GM13976 (cell line): ENCODE data around the gene OR9K2.

ENCODE experiments used
- DNase-seq: peaks from one replicate; pipeline ENCODE4 v3.0.0; 2012; ENCODE audit warnings: low spot score
- CTCF ChIP-seq: IDR thresholded peaks from 2 replicates; pipeline ENCODE4 v1.5.1; 2012; ENCODE audit warnings: borderline replicate concordance, mild to moderate bottlenecking; ENCODE audit not compliant: insufficient read depth; ENCODE audit errors: extremely low read depth, missing control alignments, control extremely low read depth
- in situ Hi-C: fragments of 300-500 bp; cut with MboI; formaldehyde crosslinking; loops from one replicate; pipeline ENCODE4 v1.12.0; 2022; ENCODE audit warnings: low sequenced_read_pairs, mixed read lengths, inconsistent platforms; ENCODE audit not compliant: unreplicated experiment

OR9K2 gene

GRCh38 chr12:55126106-55126505, at the start of gene OR9K2:
Gene OR9K2, plus strand, starts transcription at chr12:55126406. Its CDS starts 3,429 bp downstream, at chr12:55129835.
- no peak for DNase-seq
- in situ Hi-C loops: no loop called here
- TF ChIP-seq CTCF: no peak

GRCh38 chr12:55092579-55092978, 33.6 kb upstream of the OR9K2 start:
- DNase-seq: no peak
- in situ Hi-C loops: no loop called here
- no peak for TF ChIP-seq CTCF

DNA sequence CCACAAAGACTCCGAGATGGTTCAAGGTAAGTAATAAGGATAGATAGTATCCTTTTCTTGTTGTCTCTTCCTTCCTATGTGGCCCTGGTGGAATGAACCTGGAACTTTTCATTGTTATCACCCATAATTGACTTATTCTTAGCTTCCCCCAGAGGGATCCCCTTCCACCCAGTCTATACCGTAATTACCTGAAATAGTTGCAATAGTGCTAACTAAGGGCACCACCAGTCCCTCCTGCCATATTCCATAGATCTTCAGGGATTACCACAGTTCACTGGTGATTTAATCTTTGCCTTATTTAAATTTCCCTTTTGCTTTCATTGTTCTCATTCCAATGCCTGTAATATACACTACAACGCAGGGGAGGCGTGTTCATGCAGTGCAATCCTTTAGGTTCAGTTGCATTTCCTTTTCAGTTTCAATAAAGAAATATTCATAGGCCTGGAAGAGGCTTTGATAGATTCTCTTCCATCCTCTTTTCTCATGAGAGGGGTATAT, 13.8 kb upstream of the OR9K2 start:
- no peak for DNase-seq
- TF ChIP-seq CTCF: no peak
- in situ Hi-C loops: no loop called here

DNA sequence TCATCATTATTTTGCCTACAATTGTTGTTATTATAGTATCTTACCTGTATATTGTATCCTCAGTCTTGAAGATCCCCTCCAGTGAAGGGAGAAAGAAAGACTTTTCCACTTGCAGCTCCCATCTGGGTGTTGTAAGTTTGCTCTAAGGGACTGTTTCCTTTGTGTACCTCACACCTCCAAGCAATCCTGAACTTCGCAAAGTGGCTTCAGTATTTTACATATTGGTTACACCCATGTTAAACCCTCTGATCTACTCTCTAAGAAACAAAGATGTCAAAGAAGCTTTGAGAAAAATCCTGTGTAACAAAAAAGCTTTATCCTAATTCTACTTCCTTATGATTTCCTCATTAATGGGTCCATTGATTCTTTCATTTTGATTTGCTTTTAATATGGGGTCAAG, 10.1 kb upstream of the OR9K2 start:
- no peak for TF ChIP-seq CTCF
- no peak for DNase-seq
- in situ Hi-C loops: no loop called here

- DNase-seq: no peak
- TF ChIP-seq CTCF: no peak
- in situ Hi-C loops: no loop called here
Observed at GRCh38 chr12:55132816-55133215, 6.6 kb downstream of the OR9K2 start.

DNA sequence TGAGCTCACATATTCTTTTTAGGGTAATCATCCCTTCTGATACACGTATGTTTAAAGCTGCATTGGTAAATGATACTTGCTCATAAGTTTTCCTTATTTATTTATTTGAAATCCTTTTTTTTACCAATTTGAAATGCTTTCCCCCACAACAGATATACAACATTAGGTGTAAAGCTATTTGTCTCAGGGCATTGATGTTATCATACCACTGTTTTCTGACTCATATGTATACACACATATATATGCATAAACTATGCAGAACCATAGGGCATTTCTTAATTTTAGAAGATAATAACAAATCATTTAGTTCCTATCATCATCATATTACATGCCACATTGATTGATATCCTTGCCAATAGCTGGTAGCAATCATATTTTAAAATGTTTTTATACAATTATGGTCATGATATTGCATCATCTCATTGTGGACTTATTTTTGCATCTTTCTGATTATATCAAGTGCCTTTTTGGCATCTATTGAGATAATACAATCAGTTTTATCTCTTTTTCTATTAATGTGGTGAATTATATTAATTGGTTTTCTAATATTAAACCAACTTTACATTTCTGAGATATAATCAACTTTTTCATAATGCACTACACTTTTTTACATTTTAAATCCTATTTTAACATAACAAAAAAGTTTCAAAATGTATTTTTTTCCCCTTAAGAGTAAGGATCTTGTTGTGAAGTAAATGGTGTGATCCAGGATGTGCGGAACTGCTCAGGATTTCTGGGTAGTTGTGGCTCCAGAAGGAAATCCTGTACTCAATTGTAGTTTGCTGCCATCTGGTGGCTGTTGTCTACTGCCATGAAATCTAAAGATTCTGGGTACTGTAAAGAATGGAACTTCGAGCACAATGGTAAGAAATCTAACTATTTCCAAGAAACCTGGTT, 16.7 kb downstream of the OR9K2 start:
- peak; percentile 74 for TF ChIP-seq CTCF
- in situ Hi-C loops: no loop called here
- peak; percentile 18 for DNase-seq
